CD4-positive, CD25-positive, alpha-beta regulatory T cell (primary cell): Measurements from ENCODE around the gene TMED3. TPM values are rescaled to one million over a fixed set of nuclear protein-coding genes. Genes with fewer than 3 reads are reported as not detected.

Experiments used
- ATAC-seq, 2 donors: fragments of 150-1000 bp; cut with Tn5 transposase; one replicate each; pipeline ENCODE4 v1.10.0; 2021; ENCODE audit warnings: low read depth in 2 of 2, moderate number of reproducible peaks in 2 of 2, moderate library complexity in 1 of 2
- DNase-seq, 3 donors: peaks; one replicate each; pipeline versions ENCODE4 v3.0.0 to v3.0.0-alpha.2; 2012 to 2022; ENCODE audit warnings: mixed read lengths in 1 of 3
- H3K27ac ChIP-seq: one replicate; pipeline ENCODE4 v1.7.0; 2013; ENCODE audit warnings: mild to moderate bottlenecking, low read length; ENCODE audit not compliant: insufficient read depth, poor library complexity, severe bottlenecking
- H3K27me3 ChIP-seq: one replicate; pipeline ENCODE4 v1.7.0; 2013; ENCODE audit warnings: low read length; ENCODE audit not compliant: control insufficient read depth, insufficient read depth
- H3K36me3 ChIP-seq: one replicate; pipeline ENCODE4 v1.7.0; 2013; ENCODE audit warnings: mild to moderate bottlenecking, low read length, moderate library complexity; ENCODE audit not compliant: control insufficient read depth, insufficient read depth
- H3K4me1 ChIP-seq: 2 replicates; pipeline ENCODE4 v1.7.0; 2013; ENCODE audit warnings: mild to moderate bottlenecking, low read length; ENCODE audit not compliant: insufficient read depth, control insufficient read depth, poor library complexity, severe bottlenecking
- H3K4me3 ChIP-seq: one replicate; pipeline ENCODE4 v1.7.0; 2013; ENCODE audit warnings: low read depth, mild to moderate bottlenecking, low read length, moderate library complexity
- H3K9me3 ChIP-seq, 2 experiments: 1 replicate in 1 of 2; 2 replicates in 1 of 2; pipeline ENCODE4 v1.7.0; 2013; ENCODE audit warnings: low read length in 2 of 2, mild to moderate bottlenecking in 1 of 2, moderate library complexity in 1 of 2; ENCODE audit not compliant: control insufficient read depth in 2 of 2
- H3K27ac Mint-ChIP-seq, 3 donors: one replicate each; pipeline ENCODE4 v1.8.0; 2020 to 2022; ENCODE audit warnings: mild to moderate bottlenecking in 3 of 3, mixed read lengths in 3 of 3, moderate library complexity in 2 of 3
- H3K27me3 Mint-ChIP-seq: one replicate; pipeline ENCODE4 v1.8.0; 2022; ENCODE audit warnings: mild to moderate bottlenecking, mixed read lengths
- H3K36me3 Mint-ChIP-seq: one replicate; pipeline ENCODE4 v1.8.0; 2020; ENCODE audit warnings: mixed read lengths
- H3K4me1 Mint-ChIP-seq, 4 donors: one replicate each; pipeline ENCODE4 v1.8.0; 2020 to 2022; ENCODE audit warnings: mixed read lengths in 4 of 4, mild to moderate bottlenecking in 1 of 4
- H3K4me3 Mint-ChIP-seq, 4 donors: one replicate each; pipeline ENCODE4 v1.8.0; 2020 to 2022; ENCODE audit warnings: mild to moderate bottlenecking in 4 of 4, mixed read lengths in 4 of 4, moderate library complexity in 3 of 4
- H3K9me3 Mint-ChIP-seq, 7 donors: one replicate each; pipeline ENCODE4 v1.8.0; 2020 to 2022; ENCODE audit warnings: mixed read lengths in 7 of 7, mild to moderate bottlenecking in 3 of 7, moderate library complexity in 2 of 7
- polyA plus RNA-seq, 4 donors: library from polyadenylated mRNA; unstranded; fragments of 300-500 nt; fragmentation: Illumina TruSeq; gene quantifications; one replicate each; pipeline ENCODE4 v1.2.3, GENCODE V29; 2021
- total RNA-seq: library from RNA; stranded (reverse); gene quantifications from one replicate; pipeline ENCODE4 v1.2.3, GENCODE V29; 2022

Gene TMED3
- total and polyA plus RNA-seq, 5 donors from 2014 or later = 15.5 to 69.4 (median 64.1) TPM

GRCh38 chr15:79339588-79340314, 28.8 kb downstream of the TMED3 start:
- H3K36me3 Mint-ChIP-seq = no peaks in the 10 kb centered on the region
- H3K4me3 Mint-ChIP-seq = no peak overlapping the region
- Histone ChIP-seq H3K27me3 (no peaks in the 10 kb centered on the region), H3K4me1 (no peaks in the 10 kb centered on the region), H3K27ac (no peak overlapping the region), H3K9me3 (no peaks in the 10 kb centered on the region), H3K4me3 (no peak overlapping the region), H3K36me3 (no peaks in the 10 kb centered on the region)
- DNase-seq = peak in 2 of 3 donors; percentile 4 to 54
- no peak overlapping the region for H3K27ac Mint-ChIP-seq
- H3K9me3 Mint-ChIP-seq = no peaks in the 10 kb centered on the region
- H3K4me1 Mint-ChIP-seq = peaks cover 0 to 3% (median 0%) of the 10 kb centered on the region in 4 donors
- H3K27me3 Mint-ChIP-seq = no peaks in the 10 kb centered on the region
- ATAC-seq = no peak

DNA sequence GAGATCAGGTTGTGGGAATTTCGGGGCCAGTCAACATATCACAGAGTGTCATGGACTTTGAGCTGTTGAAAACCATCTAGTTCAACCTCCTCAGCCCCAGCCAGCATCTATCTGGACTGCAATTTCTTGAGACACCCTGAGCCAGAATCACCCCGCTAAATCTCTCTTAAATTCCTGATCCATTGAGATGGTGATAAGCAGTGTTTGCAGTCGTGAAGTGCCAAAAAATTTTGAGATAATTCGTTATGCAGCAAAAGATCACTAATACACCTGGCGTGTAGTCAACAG, 29.3 kb downstream of the TMED3 start:
- H3K9me3 ChIP-seq = no peaks in the 10 kb centered on the region
- Mint-ChIP-seq H3K36me3 (no peaks in the 10 kb centered on the region), H3K4me1 (peaks cover 0 to 3% (median 0%) of the 10 kb centered on the region in 4 donors), H3K4me3 (no peak overlapping the region), H3K27me3 (no peaks in the 10 kb centered on the region), H3K9me3 (no peaks in the 10 kb centered on the region), H3K27ac (no peak overlapping the region)
- ATAC-seq (no peak), DNase-seq (no peak)
- H3K27ac ChIP-seq = no peak overlapping the region
- H3K4me1 ChIP-seq = no peaks in the 10 kb centered on the region
- H3K27me3 ChIP-seq = no peaks in the 10 kb centered on the region
- no peak overlapping the region for H3K4me3 ChIP-seq
- H3K36me3 ChIP-seq = no peaks in the 10 kb centered on the region

DNA sequence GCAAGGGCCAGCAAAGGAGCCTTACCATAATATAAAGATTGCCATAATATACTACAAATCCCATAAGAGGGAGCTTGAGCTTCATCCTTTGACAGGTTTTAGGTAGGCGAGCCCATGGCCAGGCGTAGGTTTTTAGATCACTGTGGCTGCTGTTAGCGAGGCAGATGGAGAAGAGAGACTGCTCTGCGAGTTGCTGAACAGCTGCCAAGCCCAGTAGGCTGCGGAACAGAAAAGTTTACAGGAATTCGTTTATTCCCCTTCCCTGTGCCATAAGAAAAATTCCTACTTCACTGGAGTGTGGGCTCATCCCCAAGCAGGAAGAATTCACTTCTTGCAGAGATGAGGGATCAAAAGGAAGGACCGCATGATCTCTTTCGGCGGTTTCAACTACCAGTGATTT, 30.5 kb downstream of the TMED3 start:
- Mint-ChIP-seq H3K27ac (no peak overlapping the region), H3K4me3 (no peak overlapping the region), H3K36me3 (peaks cover 1% of the 10 kb centered on the region), H3K27me3 (no peaks in the 10 kb centered on the region), H3K4me1 (peaks cover 0 to 3% (median 0%) of the 10 kb centered on the region in 4 donors), H3K9me3 (no peaks in the 10 kb centered on the region)
- no peaks in the 10 kb centered on the region for H3K4me1 ChIP-seq
- ATAC-seq (no peak), DNase-seq (no peak)
- no peaks in the 10 kb centered on the region for H3K36me3 ChIP-seq
- no peaks in the 10 kb centered on the region for H3K27me3 ChIP-seq
- no peak overlapping the region for H3K27ac ChIP-seq
- no peak overlapping the region for H3K4me3 ChIP-seq
- no peaks in the 10 kb centered on the region for H3K9me3 ChIP-seq

GRCh38 chr15:79349525-79349924, 38.6 kb downstream of the TMED3 start:
- no peaks in the 10 kb centered on the region for H3K27me3 ChIP-seq
- Mint-ChIP-seq H3K4me3 (no peak overlapping the region), H3K4me1 (no peaks in the 10 kb centered on the region), H3K27me3 (no peaks in the 10 kb centered on the region), H3K27ac (no peak overlapping the region), H3K9me3 (no peaks in the 10 kb centered on the region), H3K36me3 (peaks cover 4% of the 10 kb centered on the region)
- no peaks in the 10 kb centered on the region for H3K36me3 ChIP-seq
- no peak for DNase-seq
- H3K9me3 ChIP-seq = no peaks in the 10 kb centered on the region
- H3K27ac ChIP-seq = no peak overlapping the region
- ATAC-seq = no peak
- H3K4me3 ChIP-seq = no peak overlapping the region
- no peaks in the 10 kb centered on the region for H3K4me1 ChIP-seq

GRCh38 chr15:79352206-79352605, 41.3 kb downstream of the TMED3 start:
- H3K36me3 ChIP-seq = no peaks in the 10 kb centered on the region
- no peaks in the 10 kb centered on the region for H3K27me3 ChIP-seq
- H3K27ac Mint-ChIP-seq = no peak overlapping the region
- H3K27ac ChIP-seq = no peak overlapping the region
- no peak overlapping the region for H3K4me3 ChIP-seq
- H3K27me3 Mint-ChIP-seq = no peaks in the 10 kb centered on the region
- no peaks in the 10 kb centered on the region for H3K9me3 Mint-ChIP-seq
- DNase-seq (no peak), ATAC-seq (no peak)
- no peaks in the 10 kb centered on the region for H3K9me3 ChIP-seq
- H3K36me3 Mint-ChIP-seq = no peaks in the 10 kb centered on the region
- no peaks in the 10 kb centered on the region for H3K4me1 Mint-ChIP-seq
- no peaks in the 10 kb centered on the region for H3K4me1 ChIP-seq
- no peak overlapping the region for H3K4me3 Mint-ChIP-seq

DNA sequence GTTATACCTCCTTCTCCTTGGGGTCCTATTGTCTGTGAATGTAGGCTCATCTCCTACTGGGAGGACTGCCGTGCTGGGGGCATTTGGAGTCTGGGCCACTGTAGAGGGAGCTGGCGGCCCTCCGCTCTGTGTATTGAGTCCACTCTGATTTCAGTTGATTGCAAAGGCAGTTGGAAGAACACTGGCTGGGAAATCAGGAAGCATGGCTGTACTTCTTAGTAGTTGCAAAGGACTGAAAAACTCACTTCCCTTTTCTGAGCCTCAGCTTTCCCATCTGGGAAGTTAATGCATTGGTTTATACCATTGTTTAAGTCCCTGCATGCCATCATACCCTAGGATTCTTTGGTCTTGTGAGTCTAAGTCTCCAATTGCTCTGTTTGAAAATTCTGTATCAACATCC, 46.7 kb downstream of the TMED3 start:
- H3K27ac Mint-ChIP-seq = peak overlapping the region in 1 of 3 donors; percentile 12
- H3K9me3 Mint-ChIP-seq = no peaks in the 10 kb centered on the region
- DNase-seq = no peak
- H3K4me3 Mint-ChIP-seq = no peak overlapping the region
- H3K36me3 Mint-ChIP-seq = no peaks in the 10 kb centered on the region
- H3K27me3 Mint-ChIP-seq = no peaks in the 10 kb centered on the region
- Histone ChIP-seq H3K4me1 (no peaks in the 10 kb centered on the region), H3K4me3 (no peak overlapping the region), H3K27me3 (no peaks in the 10 kb centered on the region), H3K9me3 (no peaks in the 10 kb centered on the region), H3K27ac (no peak overlapping the region), H3K36me3 (no peaks in the 10 kb centered on the region)
- no peak for ATAC-seq
- no peaks in the 10 kb centered on the region for H3K4me1 Mint-ChIP-seq

DNA sequence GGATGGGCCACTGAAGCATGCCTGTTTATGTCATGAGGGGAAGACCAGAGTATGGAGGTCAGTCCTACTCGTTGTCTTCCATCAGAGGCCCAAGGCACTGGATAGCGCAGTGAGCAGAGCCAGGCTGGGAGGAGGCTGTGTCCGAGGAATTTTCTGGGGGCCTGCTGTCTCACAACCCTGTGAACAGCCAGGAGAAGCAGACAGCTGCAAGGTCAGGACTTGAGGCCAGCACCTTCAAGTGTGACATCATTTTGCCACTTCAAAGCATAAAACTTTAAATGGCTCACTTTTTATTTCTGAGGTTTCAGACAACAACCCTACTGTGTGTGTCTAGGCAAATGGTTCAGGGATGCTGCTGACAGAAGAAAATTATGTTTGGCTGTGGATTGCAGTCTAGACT, 47.2 kb downstream of the TMED3 start:
- Mint-ChIP-seq H3K4me1 (no peaks in the 10 kb centered on the region), H3K27ac (no peak overlapping the region)
- no peak for ATAC-seq

DNA sequence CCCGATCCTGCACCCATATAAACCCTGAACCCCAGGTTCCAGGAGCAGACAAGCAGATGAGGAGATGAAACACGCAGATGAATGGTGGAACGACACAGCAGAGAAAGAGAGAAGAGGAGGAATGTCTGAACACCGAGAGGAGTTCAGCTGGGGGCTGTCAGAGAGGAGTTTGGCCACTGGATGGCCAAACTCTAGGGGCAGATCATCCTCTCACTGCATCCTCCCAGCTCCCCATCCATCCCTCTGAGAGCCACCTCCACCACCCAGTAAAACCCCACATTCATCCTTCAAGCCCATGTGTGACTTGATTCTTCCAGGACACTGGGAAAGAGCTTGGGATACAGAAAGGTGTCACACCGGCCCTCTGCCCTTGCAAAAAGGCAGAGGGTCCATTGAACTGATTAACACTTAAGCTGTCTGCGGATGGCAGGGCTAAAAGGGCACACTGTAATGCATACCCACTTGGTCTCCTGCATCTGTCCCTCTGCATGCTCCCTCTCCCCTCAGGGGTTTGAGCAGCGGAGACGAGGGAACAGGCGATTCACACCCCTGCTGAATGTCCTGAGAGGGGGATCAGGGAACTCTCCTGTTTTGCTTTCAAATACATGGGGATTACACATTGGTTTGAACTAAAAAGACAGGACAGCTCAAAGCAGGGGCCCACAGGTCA, 53.8 kb downstream of the TMED3 start:
- H3K4me1 ChIP-seq = no peaks in the 10 kb centered on the region
- no peaks in the 10 kb centered on the region for H3K27me3 ChIP-seq
- no peaks in the 10 kb centered on the region for H3K27me3 Mint-ChIP-seq
- no peaks in the 10 kb centered on the region for H3K36me3 Mint-ChIP-seq
- no peak for DNase-seq
- no peak overlapping the region for H3K4me3 Mint-ChIP-seq
- H3K36me3 ChIP-seq = no peaks in the 10 kb centered on the region
- H3K4me3 ChIP-seq = no peak overlapping the region
- H3K9me3 ChIP-seq = no peaks in the 10 kb centered on the region
- H3K27ac Mint-ChIP-seq = no peak overlapping the region
- no peaks in the 10 kb centered on the region for H3K9me3 Mint-ChIP-seq
- ATAC-seq = no peak
- H3K27ac ChIP-seq = no peak overlapping the region
- no peaks in the 10 kb centered on the region for H3K4me1 Mint-ChIP-seq

More for the DNA sequence above, 47.2 kb downstream of the TMED3 start:
- no peak overlapping the region for H3K4me3 Mint-ChIP-seq
- H3K27me3 Mint-ChIP-seq = no peaks in the 10 kb centered on the region
- H3K4me3 ChIP-seq = no peak overlapping the region
- no peaks in the 10 kb centered on the region for H3K36me3 Mint-ChIP-seq
- H3K4me1 ChIP-seq = no peaks in the 10 kb centered on the region
- DNase-seq = no peak
- H3K27ac ChIP-seq = no peak overlapping the region
- H3K9me3 Mint-ChIP-seq = no peaks in the 10 kb centered on the region
- no peaks in the 10 kb centered on the region for H3K9me3 ChIP-seq
- no peaks in the 10 kb centered on the region for H3K27me3 ChIP-seq
- no peaks in the 10 kb centered on the region for H3K36me3 ChIP-seq
